B cell (primary cell): ENCODE measurements around the gene TSC22D1. TPM values are rescaled to one million over a fixed set of nuclear protein-coding genes. Genes with fewer than 3 reads are reported as not detected.

ENCODE experiments used
- ATAC-seq: fragments of 200-7000 bp; cut with Tn5 transposase; one replicate; pipeline ENCODE4 v1.10.0; 2021; ENCODE audit warnings: low read depth, mild to moderate bottlenecking, moderate number of reproducible peaks, moderate library complexity
- CTCF ChIA-PET: fragments of 350-600 bp; sonication (Branson Sonifier 250); formaldehyde crosslinking; loops from one replicate; lab custom pipeline; 2021; ENCODE audit warnings: antibody characterized with exemption, inconsistent platforms; lab: Charles Lee
- POLR2A ChIA-PET: fragments of 350-600 bp; sonication (Branson Sonifier 250); formaldehyde crosslinking; loops from one replicate; lab custom pipeline; 2021; ENCODE audit warnings: antibody characterized with exemption; lab: Charles Lee
- DNase-seq: peaks from one replicate; pipeline ENCODE4 v3.0.0; 2013
- H2AFZ ChIP-seq: 2 replicates; pipeline ENCODE4 v1.6.1; 2012; ENCODE audit warnings: mild to moderate bottlenecking, low read depth, low read length; ENCODE audit not compliant: insufficient read depth, poor library complexity, severe bottlenecking
- H3K27ac ChIP-seq, 2 donors: 1 replicate in 1 of 2; 2 replicates in 1 of 2; pipeline ENCODE4 v1.5.1; 2012 to 2013; ENCODE audit warnings: low read length in 2 of 2, mild to moderate bottlenecking in 2 of 2, moderate library complexity in 1 of 2
- H3K27me3 ChIP-seq, 4 experiments: fragments of 200-600 bp in 1 of 4; sonication (generic) in 1 of 4; replicated peaks in 1 of 4; 1 replicate in 2 of 4; 2 replicates in 2 of 4; pipeline versions ENCODE4 v1.6.1 to v1.7.0; 2013 to 2016; ENCODE audit warnings: low read length in 3 of 4, mild to moderate bottlenecking in 2 of 4, mixed read lengths in 1 of 4, moderate library complexity in 1 of 4; ENCODE audit not compliant: insufficient read depth in 4 of 4, control insufficient read depth in 3 of 4; ENCODE audit errors: control extremely low read depth in 1 of 4
- H3K36me3 ChIP-seq, 2 experiments: replicated peaks in 1 of 2; 1 replicate in 1 of 2; 2 replicates in 1 of 2; pipeline versions ENCODE4 v1.6.1 to v1.7.1; 2013; ENCODE audit warnings: low read length in 1 of 2; ENCODE audit not compliant: insufficient read depth in 2 of 2, control insufficient read depth in 1 of 2; ENCODE audit errors: control extremely low read depth in 1 of 2, extremely low read depth in 1 of 2
- H3K4me1 ChIP-seq, 2 donors: fragments of 200-600 bp in 1 of 2; sonication (generic) in 1 of 2; 1 replicate in 1 of 2; 2 replicates in 1 of 2; pipeline versions ENCODE4 v1.5.1 to v1.6.1; 2013 to 2017; ENCODE audit warnings: low read length in 2 of 2; ENCODE audit not compliant: control insufficient read depth in 2 of 2, insufficient read depth in 2 of 2
- H3K4me2 ChIP-seq: replicated peaks from 2 replicates; pipeline ENCODE3; 2012; ENCODE audit warnings: mild to moderate bottlenecking, low read depth, low read length; ENCODE audit not compliant: poor library complexity, severe bottlenecking
- H3K4me3 ChIP-seq, 5 experiments: fragments of 200-600 bp in 1 of 5; sonication (generic) in 1 of 5; 1 replicate in 3 of 5; 2 replicates in 2 of 5; pipeline versions ENCODE4 v1.5.1 to v1.7.0; 2011 to 2016; ENCODE audit warnings: low read length in 4 of 5, mild to moderate bottlenecking in 4 of 5, low read depth in 2 of 5, control low read depth in 1 of 5, moderate library complexity in 1 of 5; ENCODE audit not compliant: insufficient read depth in 1 of 5; ENCODE audit errors: control extremely low read depth in 1 of 5, extremely low read depth in 1 of 5
- H3K79me2 ChIP-seq: fragments of 200-600 bp; sonication (generic); one replicate; pipeline ENCODE4 v1.6.0; 2016; ENCODE audit warnings: low read length; ENCODE audit not compliant: control insufficient read depth, insufficient read depth
- H3K9ac ChIP-seq: fragments of 200-600 bp; sonication (generic); 2 replicates; pipeline ENCODE4 v1.6.1; 2017; ENCODE audit warnings: mild to moderate bottlenecking, low read length, moderate library complexity
- H3K9me3 ChIP-seq, 3 donors: one replicate each; pipeline versions ENCODE4 v1.6.1 to v1.7.1; 2013; ENCODE audit warnings: low read length in 2 of 3; ENCODE audit not compliant: control insufficient read depth in 2 of 3, insufficient read depth in 1 of 3; ENCODE audit errors: control extremely low read depth in 1 of 3
- H4K20me1 ChIP-seq: 2 replicates; pipeline ENCODE4 v1.6.0; 2012; ENCODE audit warnings: mild to moderate bottlenecking, low read length; ENCODE audit not compliant: insufficient read depth, control insufficient read depth, poor library complexity, severe bottlenecking
- H3K27ac Mint-ChIP-seq: one replicate; pipeline ENCODE4 v1.8.0; 2021; ENCODE audit warnings: mixed read lengths
- H3K27me3 Mint-ChIP-seq: one replicate; pipeline ENCODE4 v1.8.0; 2021; ENCODE audit warnings: mixed read lengths
- H3K4me1 Mint-ChIP-seq: one replicate; pipeline ENCODE4 v1.8.0; 2021; ENCODE audit warnings: mixed read lengths
- H3K4me3 Mint-ChIP-seq: one replicate; pipeline ENCODE4 v1.8.0; 2021; ENCODE audit warnings: mixed read lengths
- H3K9me3 Mint-ChIP-seq: one replicate; pipeline ENCODE4 v1.8.0; 2022; ENCODE audit warnings: mixed read lengths; ENCODE audit not compliant: insufficient read depth
- CTCF ChIP-seq: fragments of 200-600 bp; IDR thresholded peaks from one replicate; pipeline ENCODE4 v1.8.0; 2022; ENCODE audit warnings: antibody characterized with exemption, mild to moderate bottlenecking
- EZH2 ChIP-seq: IDR thresholded peaks from 2 replicates; pipeline ENCODE4 v1.6.1; 2012; ENCODE audit warnings: borderline replicate concordance, low read depth, mild to moderate bottlenecking, moderate library complexity, low read length; ENCODE audit not compliant: insufficient read depth, poor library complexity, severe bottlenecking
- WGBS: methylation state at CpG from one replicate; pipeline ENCODE4 v1.1.5; 2013; ENCODE audit warnings: missing lambda C conversion rate; ENCODE audit not compliant: insufficient coverage; 5-methylcytosine and 5-hydroxymethylcytosine counted together
- intact Hi-C: fragments of 100-400 bp; cut with micrococcal nuclease; formaldehyde crosslinking; loops from one replicate; pipeline ENCODE4 v1.10.0; 2022
- polyA plus RNA-seq: library from polyadenylated mRNA; depleted of rRNA; stranded (reverse); fragments of >200 nt; gene quantifications from 2 replicates; pipeline ENCODE4 v1.2.3, GENCODE V29; 2012
- total RNA-seq, 2 donors: library from RNA; stranded (reverse); fragments of 120-200 nt in 1 of 2; gene quantifications; 1 replicate in 1 of 2; 2 replicates in 1 of 2; pipeline versions ENCODE4 v1.2.3 to v1.2.4, GENCODE V29; 2013 to 2022

Gene TSC22D1
- total and polyA plus RNA-seq, 2 donors (not counting 1 experiment from before 2014, with no cell fraction given) = 7.0 to 36.6 TPM

GRCh38 chr13:44417446-44417845, 158.7 kb downstream of the TSC22D1 start:
- no peaks in the 10 kb centered on the region for H3K79me2 ChIP-seq
- no peak for TF ChIP-seq CTCF
- no peak for TF ChIP-seq EZH2
- no peak overlapping the region for H3K4me2 ChIP-seq
- DNase-seq = no peak
- peaks cover 0 to 3% (median 0%) of the 10 kb centered on the region in 3 donors for H3K9me3 ChIP-seq
- H3K27me3 ChIP-seq = no peaks in the 10 kb centered on the region
- H3K27ac ChIP-seq = no peak overlapping the region
- peaks cover 10% of the 10 kb centered on the region for H3K27me3 Mint-ChIP-seq
- peaks cover 16% of the 10 kb centered on the region for H3K4me1 Mint-ChIP-seq
- H3K36me3 ChIP-seq = no peaks in the 10 kb centered on the region
- peaks cover 4 to 9% of the 10 kb centered on the region in 2 donors for H3K4me1 ChIP-seq
- H2AFZ ChIP-seq = no peak overlapping the region
- 84% methylated on average over 5 of the region's 8 CpGs for WGBS
- H4K20me1 ChIP-seq = no peaks in the 10 kb centered on the region
- no peak overlapping the region for H3K9ac ChIP-seq
- no peak for ATAC-seq
- H3K9me3 Mint-ChIP-seq = no peaks in the 10 kb centered on the region
- ChIA-PET CTCF (no interaction called here), POLR2A (no interaction called here)
- no peak overlapping the region for H3K4me3 Mint-ChIP-seq
- intact Hi-C loops = no loop called here
- H3K27ac Mint-ChIP-seq = no peak overlapping the region
- no peak overlapping the region for H3K4me3 ChIP-seq

GRCh38 chr13:44416744-44417143, 159.4 kb downstream of the TSC22D1 start:
- H3K27ac ChIP-seq = no peak overlapping the region
- H3K4me1 Mint-ChIP-seq = peaks cover 16% of the 10 kb centered on the region
- H3K79me2 ChIP-seq = no peaks in the 10 kb centered on the region
- no peaks in the 10 kb centered on the region for H3K9me3 Mint-ChIP-seq
- intact Hi-C loops = no loop called here
- 96% methylated on average over 5 of the region's 6 CpGs for WGBS
- H3K27ac Mint-ChIP-seq = no peak overlapping the region
- H3K4me2 ChIP-seq = no peak overlapping the region
- no peak overlapping the region for H3K4me3 Mint-ChIP-seq
- H2AFZ ChIP-seq = no peak overlapping the region
- peaks cover 4 to 9% of the 10 kb centered on the region in 2 donors for H3K4me1 ChIP-seq
- CTCF ChIA-PET = no interaction called here
- H3K4me3 ChIP-seq = no peak overlapping the region
- DNase-seq (no peak), ATAC-seq (no peak)
- H3K27me3 ChIP-seq = no peaks in the 10 kb centered on the region
- TF ChIP-seq CTCF (no peak), EZH2 (no peak)
- peaks cover 0 to 3% (median 0%) of the 10 kb centered on the region in 3 donors for H3K9me3 ChIP-seq
- H3K36me3 ChIP-seq = no peaks in the 10 kb centered on the region
- H4K20me1 ChIP-seq = no peaks in the 10 kb centered on the region
- POLR2A ChIA-PET = no interaction called here
- H3K27me3 Mint-ChIP-seq = peaks cover 9% of the 10 kb centered on the region
- no peak overlapping the region for H3K9ac ChIP-seq
